Head of caudate nucleus (tissue), 42 donors: ENCODE data around the gene PSMG3.

Experiments used
- DNase-seq, 42 donors: peaks; one replicate each; pipeline versions ENCODE4 v3.0.0 to v3.0.0-alpha.2; 2020 to 2021; ENCODE audit warnings: mixed read lengths in 7 of 42
- intact Hi-C: fragments of 100-400 bp; cut with DNase I; formaldehyde crosslinking; loops from one replicate; pipeline ENCODE4 v1.15.0; 2022

PSMG3 gene, protein sequence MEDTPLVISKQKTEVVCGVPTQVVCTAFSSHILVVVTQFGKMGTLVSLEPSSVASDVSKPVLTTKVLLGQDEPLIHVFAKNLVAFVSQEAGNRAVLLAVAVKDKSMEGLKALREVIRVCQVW

DNA sequence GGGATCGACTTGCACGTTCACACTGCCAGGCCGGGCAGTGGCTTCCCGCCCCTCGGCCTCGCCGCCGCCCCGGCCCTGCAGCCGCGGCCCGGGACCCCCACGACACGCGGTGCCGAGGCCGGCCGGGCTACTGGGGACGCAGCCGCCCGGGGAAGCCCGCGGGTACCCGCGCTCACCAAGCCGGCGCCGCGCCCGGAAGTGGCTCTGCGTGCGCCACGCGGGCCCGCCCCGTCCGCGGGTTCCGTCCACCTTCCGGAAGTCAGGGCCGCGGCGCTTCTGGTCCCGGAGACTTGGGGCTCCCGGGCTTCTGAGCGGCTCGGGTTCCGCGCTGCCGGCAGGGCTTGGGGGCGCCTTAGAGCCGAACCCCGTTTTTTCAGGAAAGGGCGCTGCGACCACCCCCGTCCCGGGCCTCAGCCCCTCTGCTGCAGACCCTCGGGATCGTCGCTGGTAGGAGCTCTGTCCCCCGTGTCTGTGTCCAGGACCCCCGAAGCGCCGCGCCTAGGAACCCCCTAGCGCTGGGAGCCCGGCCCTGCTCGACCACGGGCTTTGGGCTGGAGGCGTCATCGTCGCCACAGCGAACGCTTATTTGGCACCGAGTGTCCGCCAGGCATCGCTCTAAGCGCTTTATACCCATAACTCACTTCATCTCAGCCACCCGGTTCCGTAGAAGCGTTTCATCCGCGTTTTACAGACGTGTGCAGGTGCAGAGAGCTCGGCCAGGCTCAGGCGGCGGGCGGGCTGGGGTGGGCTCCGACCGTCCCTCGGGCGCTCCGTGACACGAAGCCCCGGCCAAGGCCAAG, at the start of gene PSMG3:
Gene PSMG3 (minus strand): TSS at position 200 of the 800 bp plus-strand sequence. CDS start 693 bp downstream, outside the sequence.
- peak; percentile 72 to 97 (median 92) for DNase-seq
- intact Hi-C loops = loop anchor here (10.0 kb wide), 3 partner anchors 65 to 785 kb away; partner anchors contain the start of genes EIF3B and INTS1

DNA sequence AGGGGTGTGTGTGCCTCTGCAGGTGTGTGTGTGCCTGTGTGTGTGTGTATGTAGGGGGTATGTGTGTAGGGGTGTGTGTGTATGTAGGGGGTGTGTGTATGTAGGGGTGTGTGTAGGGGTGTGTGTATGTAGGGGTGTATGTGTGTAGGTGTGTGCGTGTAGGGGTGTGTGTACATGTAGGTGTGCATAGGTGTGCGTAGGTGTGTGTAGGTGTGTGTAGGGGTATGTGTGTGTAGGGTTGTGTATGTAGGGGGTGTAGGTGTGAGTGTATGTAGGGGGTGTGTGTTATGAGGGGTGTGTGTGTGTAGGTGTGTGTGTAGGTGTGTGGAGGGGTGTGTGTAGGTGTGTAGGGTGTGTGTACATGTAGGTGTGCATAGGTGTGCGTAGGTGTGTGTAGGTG, 48.6 kb upstream of the PSMG3 start:
- intact Hi-C loops = no loop called here
- DNase-seq = no peak

DNA sequence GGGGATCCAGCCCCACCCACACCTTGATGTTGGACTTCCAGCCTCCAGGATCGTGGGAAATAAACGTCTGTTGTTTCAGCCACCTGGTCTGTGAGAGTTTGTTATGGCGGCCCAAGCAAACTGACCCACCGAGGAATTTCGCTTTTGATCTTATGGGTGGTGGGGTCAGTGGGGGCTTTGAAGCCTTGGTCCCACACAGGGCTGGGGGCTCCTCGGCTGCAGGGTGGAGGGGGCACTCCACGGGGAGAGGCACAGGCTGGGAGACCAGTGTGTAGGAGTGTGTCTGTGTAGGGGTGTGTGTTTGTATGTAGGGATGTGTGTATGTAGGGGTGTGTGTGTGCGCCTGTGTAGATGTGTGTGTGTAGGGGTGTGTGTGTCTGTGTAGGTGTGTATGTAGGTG, 48.1 kb upstream of the PSMG3 start:
- intact Hi-C loops = no loop called here
- no peak for DNase-seq

DNA sequence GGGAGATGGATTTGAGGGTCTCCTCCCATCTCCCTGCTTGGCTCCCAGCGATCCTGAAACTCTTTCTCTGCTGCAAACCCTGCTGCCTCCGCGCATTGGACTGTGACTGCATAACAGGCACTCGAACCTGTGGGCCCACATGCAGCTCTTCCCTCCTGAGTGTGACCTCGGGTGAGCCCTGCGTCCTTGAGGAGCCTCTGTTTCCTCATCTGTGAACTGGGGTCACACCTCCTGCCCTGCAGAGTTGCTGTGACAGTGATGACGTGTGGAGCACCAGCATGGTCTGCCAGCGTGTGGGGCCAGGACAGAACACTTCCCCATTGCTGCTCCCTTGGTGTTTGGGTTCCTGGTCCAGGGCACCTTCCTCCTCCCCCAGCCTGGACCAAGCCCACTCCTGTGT, 46.9 kb upstream of the PSMG3 start:
- intact Hi-C loops = no loop called here
- DNase-seq = no peak

DNA sequence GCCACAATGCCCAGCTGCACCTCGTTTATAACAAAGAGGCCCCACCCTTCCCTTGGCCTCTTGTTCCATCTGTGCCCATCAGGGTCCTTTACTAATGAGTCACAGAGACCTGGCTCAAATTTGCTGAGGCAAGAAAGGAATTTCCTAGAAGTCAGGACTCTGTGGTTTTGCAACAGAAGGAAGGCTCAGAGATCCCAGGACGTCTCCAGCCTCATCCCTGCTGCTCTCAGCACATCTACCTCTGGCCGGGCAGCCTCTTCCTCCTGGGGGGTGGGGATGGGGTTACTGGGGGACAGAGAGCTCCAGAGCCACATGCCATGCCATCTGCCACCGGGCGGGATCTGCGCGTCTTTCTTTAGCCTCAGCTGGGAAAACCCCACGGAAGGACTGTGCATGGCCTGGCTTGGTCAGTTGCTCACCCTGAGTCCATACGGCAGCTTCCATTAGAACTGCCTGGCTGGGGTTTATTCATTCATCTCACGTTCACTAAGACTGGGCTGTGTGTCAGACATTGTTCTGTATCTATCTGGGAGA, 41.9 kb upstream of the PSMG3 start:
- peak; percentile 21 to 84 (median 62) for DNase-seq

DNA sequence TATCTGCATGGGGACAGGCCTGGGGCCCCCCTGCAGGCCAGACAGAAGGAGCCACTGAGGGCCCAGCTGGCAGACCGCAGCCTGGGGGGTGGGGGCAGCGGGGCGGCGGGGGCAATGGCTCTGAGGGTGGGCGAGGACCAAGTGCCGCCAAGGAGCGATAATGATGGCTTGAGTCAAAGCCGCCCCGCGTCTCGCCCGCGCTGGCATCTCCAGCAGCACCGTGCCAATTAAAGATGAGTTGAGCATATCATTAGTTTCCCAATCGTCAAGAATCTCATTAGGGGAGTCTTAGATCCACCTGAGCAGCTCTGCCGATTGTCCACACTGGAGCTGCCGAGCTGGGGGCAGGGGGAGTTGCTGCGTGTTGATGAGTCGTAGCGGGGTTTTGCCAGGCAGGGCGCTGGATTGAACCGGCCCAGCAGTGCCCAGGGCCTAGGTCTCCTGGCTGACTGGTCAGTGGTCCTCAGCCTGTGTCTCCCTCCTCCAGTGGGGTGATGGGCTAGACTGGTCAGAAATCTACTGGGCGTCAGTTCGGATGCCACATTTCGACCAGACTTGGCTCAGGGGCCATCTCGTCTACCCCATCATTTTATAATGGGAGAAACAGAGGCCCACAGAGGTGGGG, 41.0 kb upstream of the PSMG3 start:
- no peak for DNase-seq

More for the DNA sequence above, 41.9 kb upstream of the PSMG3 start:
- intact Hi-C loops = no loop called here

DNA sequence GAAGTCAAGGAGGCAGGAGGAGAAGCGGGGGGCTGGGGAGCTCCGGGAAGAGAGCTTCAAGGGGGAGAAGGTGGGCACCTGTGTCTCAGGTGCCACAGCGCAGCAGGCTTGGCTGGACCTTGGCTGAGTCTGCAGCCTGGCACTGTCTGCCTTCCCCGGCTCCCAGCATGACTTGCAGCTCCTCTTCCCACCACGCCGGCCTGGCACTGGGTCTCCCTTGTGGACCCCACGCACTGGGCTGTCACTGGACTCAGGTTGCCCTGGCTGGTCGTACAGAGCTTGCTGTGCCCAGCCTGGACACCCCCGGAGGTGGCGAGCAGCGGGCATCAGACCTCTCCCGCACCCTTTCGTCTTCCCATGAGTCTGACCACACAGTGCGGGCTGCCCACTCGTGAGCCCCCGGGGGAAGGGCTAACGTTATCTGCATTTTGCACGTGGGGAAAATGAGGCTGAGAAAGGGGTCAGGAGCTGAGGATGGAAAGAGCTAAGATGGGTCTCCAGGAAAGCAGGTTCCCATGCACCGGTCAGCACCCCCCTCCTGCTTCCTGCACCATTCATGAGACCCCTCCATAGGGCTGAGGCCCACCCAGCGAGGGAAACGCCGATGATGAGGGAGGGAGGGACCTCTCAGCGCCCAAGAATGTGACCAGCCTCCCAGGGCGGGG, 40.3 kb upstream of the PSMG3 start:
- no peak for DNase-seq
- intact Hi-C loops = no loop called here

More for the DNA sequence above, 41.0 kb upstream of the PSMG3 start:
- intact Hi-C loops = no loop called here

DNA sequence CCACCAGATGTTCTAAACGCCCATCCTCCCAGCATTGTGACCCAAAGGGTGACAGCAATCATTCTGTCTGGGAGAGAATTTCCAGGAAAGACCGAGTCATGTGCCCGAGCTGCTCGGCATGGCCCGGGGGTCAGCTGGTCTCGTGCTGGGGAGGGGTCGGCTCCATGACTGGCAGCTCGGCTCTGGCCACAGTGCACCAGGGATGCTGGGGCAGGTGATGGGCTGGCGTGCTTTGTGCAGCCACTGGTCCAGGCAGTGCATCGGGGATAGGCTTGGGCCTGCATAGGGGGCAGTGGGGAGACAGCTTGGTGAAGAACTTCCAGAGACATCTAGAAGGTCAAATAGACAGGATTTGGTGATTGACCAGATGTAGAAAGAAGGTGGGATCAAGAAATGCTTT, 39.2 kb upstream of the PSMG3 start:
- intact Hi-C loops = no loop called here
- DNase-seq = no peak

DNA sequence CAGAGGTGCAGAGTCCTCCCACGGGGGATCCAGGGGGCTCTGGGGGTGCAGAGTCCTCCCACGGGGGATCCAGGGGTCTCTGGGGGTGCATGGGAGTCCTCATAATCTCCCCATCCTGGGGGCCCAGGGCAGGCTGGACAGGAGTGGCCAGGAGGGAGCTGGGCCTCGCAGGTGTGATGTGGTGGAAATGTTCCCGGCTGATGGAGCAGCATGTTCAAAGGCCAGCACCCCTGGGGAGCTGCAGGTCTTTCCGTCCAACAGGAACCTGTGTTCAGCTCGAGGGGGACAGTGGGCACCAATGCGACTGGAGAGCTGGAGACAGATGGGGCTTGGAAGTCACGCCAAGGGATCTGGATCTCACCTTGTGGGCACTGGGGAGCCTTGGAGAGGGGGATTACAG, 38.5 kb upstream of the PSMG3 start:
- intact Hi-C loops = no loop called here

DNA sequence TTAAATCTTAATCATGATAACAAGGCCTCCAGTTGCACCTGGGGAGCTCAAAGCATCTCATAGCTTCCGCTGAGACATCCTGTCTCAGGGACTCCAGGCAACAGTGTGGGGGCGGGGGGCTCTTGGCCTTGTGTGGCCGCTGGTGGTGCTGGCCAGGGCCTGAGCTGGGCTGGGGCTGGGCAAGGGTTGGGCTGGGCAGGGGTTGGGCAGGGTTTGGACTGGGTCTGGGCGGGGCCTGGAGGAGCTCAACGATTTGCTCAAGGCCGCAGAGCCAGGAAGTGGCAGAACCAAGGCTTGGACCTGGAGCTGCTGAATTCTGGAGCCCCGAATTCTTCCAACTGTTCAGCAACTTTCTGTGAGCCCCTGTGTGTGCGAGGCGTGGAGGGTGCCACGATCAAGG, 37.9 kb upstream of the PSMG3 start:
- DNase-seq = no peak
- intact Hi-C loops = no loop called here

More for the DNA sequence above, 38.5 kb upstream of the PSMG3 start:
- DNase-seq = no peak

DNA sequence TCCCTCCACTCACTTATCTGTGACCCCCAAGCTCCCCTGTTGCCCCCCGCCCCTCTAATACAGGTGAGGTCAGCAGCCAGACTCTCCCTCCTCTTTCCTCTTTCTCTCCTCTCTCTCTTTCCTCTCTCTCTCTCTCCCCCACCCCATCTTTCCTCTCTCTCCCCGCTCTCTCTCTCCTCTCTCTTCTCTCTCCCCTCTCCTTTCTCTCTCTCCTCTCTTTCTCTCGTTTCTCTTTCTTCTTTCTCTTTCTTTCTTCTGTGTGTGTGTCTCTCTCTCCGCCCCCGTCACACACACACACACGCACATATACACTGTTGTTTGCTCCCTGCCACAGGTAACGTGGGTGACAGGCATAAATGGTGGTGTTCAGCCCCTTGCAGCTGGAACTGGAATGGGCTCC, 37.2 kb upstream of the PSMG3 start:
- intact Hi-C loops = no loop called here
- DNase-seq = no peak

DNA sequence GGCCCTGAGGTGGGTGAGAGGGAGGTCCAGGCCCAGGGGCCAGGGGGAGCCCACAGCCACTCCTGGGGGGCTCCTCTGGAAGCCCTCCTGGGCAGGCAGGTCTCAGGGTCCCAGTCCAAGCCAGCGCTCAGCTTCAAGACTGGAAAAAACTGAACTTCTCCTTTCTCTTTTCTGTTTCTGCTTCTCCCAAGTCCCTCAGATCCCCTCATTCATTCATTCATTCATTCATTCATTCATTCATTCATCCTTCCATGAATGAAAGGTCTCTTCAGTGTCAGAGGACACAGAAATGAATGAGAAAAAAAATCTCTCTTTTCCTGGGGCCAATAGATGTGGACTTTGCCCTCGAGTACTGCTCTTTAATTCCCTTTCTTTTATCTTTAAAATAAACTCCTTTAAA, 34.6 kb upstream of the PSMG3 start:
- DNase-seq = no peak
- intact Hi-C loops = no loop called here

DNA sequence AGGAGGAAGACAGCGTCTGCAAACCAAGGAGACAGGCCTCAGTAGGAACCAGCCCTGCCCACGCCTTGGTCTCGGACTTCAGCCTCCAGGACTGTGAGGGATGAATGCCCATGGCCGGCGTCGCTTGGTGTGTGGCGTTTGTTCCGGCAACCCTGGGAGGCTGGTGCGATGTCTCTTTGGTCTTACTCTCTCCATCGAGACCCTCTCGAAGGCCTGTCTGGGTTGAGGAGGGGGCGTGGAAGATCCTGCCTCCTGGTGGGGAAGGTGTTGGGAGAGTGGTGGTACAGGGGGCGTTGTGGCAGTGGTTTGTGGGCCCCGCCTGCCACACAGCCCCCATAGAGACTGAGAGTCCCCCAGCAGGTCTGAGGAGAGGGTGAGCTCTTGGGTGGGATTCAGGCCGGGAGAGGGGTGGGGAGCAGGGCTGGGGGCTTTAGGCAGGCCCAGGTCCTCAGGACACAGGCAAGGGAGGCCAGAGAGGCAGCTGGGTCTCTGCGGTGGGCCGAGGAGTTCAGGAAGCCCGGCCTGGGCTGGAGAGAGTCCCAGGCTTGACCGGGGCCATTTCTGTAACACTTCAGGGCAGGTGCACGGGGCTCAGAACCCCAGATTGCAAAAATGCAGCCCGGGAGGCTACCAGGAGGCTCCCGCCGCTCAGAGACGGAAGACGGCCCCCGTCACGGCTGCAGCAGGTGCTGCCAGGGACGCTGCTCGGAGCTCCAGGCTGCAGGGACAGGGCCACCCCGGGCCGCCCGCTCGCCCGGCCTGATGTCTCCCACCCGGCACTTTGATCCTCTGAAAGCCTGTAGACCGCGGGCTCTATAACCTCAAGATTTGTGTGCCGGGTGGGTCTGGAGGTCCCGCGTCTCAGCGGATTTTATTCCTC, 33.8 kb upstream of the PSMG3 start:
- DNase-seq = no peak

DNA sequence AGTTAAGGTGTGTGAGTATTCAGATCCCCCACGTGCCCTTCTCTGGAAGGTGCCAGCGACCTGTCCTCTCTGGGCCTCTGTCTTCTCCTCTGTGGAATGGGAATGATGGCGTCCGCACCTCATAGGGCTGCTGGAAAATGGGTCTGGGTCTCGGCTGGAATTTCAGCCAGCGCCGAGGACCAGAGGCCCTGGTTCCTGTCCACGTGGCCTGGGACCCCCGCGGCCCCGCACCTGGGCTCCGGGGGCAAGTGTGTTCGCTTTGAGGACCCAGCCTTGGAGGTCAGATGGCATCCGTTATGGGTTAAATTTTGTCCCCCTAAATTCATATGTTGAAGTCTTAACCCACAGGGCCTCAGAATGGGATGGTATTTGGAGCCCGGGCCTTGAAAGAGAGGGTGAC, 32.6 kb upstream of the PSMG3 start:
- DNase-seq = no peak
- intact Hi-C loops = no loop called here

More for the DNA sequence above, 33.8 kb upstream of the PSMG3 start:
- intact Hi-C loops = no loop called here

DNA sequence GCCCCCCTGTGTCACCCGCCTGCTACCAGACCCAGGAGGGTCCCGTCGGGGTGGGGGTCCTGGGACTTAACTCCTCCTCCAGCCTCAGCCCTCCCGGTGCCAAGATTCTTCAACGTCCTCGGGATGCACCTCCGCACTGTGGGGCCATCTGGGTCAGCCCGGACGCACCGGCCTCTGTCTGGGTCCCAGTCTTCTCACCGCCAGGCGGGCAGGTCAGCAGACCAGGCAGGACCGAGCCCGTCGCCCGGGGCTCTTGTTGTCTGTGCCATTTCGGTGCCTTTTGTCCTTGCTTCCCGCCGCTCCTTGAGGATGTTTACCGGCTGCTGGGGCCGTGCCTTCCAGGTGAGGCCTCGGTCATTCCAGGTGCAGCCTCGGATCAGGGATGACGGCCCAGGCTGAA, 32.1 kb upstream of the PSMG3 start:
- DNase-seq = no peak
- intact Hi-C loops = no loop called here

DNA sequence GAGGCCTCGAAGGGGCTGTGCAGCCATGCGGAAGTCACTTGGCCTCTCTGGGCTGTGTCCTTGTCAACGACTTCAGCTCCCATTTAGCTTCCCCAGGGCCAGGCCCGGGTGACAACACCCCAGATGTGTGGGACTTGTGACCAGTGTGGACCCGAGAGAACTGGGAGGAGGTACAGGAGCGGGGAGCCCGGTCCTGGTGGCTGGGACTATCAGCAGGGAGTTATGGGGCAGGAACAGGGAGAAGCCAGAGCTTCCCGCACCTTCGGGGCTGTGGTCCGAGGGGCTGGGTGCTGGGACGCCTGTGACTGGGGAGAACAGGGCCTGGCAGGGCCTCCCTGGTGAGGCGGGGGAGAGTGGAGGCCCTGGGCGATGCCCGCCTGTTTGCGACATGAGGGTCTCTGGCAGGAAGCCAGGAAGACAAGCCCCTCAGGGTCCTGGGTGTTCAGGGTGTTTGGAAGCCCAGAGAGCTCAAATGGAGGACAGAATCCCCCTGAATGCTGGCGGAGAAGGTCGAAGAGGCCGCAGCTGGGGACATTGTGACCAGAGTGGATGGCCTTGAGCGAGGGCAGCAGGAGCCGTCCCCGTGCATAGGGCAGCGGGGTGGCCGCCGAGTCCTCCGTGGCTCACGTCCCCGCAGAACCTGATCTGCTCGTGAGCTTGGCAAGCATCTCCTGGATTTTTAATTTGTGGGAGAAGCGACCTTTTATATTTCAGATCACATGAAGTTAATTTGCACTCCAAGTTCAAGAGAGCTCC, 30.0 kb upstream of the PSMG3 start:
- intact Hi-C loops = no loop called here
- DNase-seq = no peak

DNA sequence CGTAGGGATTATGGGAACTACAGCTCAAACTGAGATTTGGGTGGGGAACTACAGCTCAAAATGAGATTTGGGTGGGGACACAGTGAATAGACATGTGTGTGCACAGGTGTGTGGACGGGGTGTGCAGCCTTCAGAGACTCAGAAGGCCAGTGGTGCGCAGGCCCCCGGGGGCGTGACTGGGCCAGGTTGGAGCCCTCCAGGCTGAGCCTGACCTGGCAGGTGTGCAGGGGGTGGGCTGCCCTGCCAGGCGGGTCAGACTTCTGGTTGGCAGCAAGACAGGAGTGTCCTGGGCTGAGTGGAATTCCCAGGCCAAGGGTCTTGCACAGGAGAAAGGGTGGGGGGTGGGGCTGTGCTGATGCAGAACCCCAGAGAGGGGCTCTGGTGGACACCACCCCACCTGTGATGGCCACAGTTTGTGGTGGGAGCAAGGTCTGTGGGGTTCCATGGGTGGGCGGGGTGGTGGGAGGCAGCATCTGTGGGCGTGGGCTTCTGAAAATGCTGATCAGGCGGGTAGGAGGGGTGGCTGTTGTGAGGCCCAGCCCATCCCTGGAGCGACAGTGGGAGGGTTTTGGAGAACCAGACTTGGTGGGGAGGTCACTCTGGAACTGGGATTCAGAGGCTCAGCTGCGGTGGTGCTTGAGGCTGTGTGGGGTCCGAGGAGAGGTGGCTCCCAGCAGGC, 29.3 kb upstream of the PSMG3 start:
- DNase-seq = no peak

More for the DNA sequence above, 29.3 kb upstream of the PSMG3 start:
- intact Hi-C loops = no loop called here
